ENCODE results near the gene HHIPL1.

The HHIPL1 gene

GRCh38 chr14:99716091-99716849, 71.3 kb downstream of the HHIPL1 start:
- DNase-seq (ENCODE audit: low read depth in 2 of 2), result no peak

DNA sequence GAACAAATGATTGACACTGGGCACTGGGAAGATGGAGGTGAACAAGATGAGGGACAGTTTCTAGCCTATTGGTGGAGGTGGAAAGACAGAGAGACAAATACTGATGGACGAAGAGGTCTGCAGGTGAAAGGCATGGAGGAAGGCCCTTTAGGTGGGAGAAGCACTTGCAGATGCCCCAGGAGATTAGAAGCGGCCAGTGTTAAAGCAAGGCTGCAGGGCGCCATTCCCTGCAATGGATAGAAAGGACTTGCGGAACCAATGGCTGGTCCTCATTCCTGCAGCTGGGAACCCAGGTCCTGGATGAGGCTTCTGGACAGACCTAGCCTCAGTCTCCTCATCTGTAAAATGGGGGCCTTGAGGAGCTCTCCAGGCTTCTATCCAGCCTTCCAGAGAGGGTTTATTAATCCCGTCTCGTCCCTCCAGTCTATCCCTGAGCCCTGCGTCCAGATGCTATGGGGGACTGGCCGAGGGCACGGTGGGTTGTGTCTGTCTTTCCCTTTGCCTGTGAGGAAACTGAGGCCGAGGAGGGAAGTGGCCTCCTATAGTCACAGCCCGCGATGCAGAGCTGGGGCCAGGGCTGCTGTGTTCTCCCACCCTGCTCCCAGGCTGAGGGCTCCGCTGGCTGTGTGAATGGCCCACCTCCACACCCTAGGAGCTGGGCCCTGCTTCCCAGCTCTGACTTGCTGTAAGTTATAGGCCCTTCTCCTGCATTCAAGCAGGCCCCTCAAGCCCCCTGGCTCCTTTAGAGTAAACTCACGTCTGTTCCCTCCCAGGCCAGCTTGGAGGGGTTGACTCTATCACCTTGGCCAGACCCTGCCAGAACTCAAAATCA, 72.1 kb downstream of the HHIPL1 start:
- DNase-seq (ENCODE audit: low read depth in 2 of 2), result no peak

GRCh38 chr14:99717682-99718013, 72.7 kb downstream of the HHIPL1 start:
- no peak for DNase-seq (ENCODE audit: low read depth in 2 of 2)

DNA sequence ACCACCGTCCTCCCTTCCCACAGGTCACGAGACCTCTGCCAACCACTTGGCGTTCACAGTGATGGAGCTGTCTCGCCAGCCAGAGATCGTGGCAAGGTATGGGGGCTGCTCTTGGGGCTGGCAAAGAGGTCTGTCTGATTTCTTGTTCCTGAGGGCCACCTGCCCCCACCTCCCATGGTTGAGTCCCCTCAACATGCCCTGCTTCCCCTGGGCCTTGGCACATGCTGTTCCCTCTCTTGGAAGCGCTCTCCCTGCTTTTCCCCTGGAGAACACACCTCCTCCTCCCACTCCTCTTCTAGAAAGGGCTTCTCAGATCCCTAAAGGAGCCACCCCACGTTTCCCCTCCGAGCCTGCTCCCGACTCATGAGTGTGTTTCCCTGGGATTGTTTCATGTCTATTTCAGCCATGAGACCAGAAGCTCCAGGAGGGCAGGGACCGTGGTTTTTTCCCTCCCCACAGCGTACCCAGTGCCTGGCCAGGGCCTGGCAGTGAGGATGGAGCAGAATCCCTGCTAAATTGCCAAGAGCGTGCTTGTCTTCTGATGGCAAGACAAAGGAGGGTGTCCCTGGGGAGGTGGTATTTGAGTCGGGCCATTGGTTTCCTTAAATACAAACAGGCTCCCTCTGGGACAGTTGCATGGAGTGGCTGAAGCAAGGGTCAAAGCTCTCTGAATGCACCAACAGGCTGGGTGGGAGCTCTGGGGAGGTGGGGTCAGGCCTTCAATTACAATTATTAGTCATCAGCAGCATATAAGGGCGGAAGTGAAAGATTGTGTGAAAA, 73.3 kb downstream of the HHIPL1 start:
- no peak for DNase-seq (ENCODE audit: low read depth in 2 of 2)

GRCh38 chr14:99718811-99719192, 73.9 kb downstream of the HHIPL1 start:
- no peak for DNase-seq (ENCODE audit: low read depth in 2 of 2)

- DNase-seq (ENCODE audit: low read depth in 2 of 2), result no peak
These were observed 76.2 kb downstream of the HHIPL1 start for GRCh38 chr14:99720941-99721791.

DNA sequence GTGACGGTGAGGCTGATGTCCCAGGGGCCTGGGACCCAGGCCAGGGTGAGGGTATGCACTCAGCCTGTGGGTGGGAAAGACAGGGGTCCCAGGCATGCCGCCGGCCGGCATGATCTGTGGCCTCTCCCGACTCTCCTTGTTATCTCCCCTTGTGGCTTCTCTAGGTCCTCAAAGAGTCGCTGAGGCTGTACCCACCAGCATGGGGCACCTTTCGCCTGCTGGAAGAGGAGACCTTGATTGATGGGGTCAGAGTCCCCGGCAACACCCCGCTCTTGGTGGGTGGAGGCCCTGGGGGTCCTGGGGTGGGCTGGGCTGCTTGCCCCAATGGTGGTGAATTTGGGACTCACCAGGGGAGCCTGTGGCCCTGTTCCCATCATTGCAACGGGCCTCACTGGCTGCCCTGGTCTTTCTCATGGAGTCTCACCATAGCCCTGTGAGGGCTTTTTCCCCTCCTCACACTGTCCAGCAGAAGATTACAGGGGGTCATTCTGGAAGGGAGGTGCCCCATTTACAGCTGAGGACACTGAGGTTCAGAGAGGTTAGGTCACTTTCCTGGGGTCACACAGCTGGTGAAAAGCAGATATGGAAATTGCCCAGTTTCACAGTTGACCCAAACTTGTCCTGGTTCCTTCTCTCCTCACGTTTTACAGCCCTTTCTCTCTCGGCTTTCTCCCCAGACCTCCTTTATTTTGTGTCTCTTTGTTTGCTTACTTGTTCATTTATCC, 77.0 kb downstream of the HHIPL1 start:
- no peak for DNase-seq (ENCODE audit: low read depth in 2 of 2)

- DNase-seq (ENCODE audit: low read depth in 2 of 2), result no peak
These were observed 77.8 kb downstream of the HHIPL1 start for GRCh38 chr14:99722741-99723140.

DNA sequence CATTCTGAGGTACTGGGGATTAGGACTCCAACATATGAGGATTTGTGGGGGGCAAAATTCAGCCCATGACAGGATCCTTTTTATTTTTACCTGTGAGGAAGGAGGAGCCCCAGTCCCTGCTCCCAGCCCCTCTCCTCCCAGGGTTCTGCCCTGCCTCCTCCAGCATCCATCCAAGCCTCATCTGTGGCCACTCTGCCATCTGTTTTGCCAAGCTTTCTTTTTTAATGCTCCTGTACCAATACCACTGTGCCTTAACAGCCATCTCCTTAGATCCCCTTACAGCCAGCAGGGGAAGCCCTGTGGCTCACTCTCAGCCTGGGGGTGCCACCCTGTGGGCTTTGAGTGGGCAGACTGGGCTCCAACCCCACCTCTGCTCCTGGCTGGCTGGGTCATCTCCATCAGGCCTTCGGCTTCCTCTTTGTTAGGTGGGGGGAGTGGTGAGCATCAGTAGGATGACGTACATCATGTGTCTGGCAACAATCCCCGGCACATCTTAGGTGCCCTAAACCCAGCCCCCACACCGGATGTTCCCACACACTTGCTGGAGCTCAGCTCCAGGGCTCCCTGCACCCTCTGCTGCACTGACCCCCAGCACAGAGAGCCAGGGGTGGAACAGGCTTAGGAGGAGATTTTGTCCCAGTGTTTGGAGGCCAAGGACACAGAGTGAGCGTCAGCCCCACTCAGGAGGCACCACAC, 79.4 kb downstream of the HHIPL1 start:
- no peak for DNase-seq (ENCODE audit: low read depth in 2 of 2)

GRCh38 chr14:99724939-99725773, 80.2 kb downstream of the HHIPL1 start:
- no peak for DNase-seq (ENCODE audit: low read depth in 2 of 2)

- no peak for DNase-seq (ENCODE audit: low read depth in 2 of 2)
These were observed 81.0 kb downstream of the HHIPL1 start for GRCh38 chr14:99725774-99726537.

- DNase-seq (ENCODE audit: low read depth in 2 of 2), result no peak
These were observed 81.7 kb downstream of the HHIPL1 start for GRCh38 chr14:99726538-99727095.

DNA sequence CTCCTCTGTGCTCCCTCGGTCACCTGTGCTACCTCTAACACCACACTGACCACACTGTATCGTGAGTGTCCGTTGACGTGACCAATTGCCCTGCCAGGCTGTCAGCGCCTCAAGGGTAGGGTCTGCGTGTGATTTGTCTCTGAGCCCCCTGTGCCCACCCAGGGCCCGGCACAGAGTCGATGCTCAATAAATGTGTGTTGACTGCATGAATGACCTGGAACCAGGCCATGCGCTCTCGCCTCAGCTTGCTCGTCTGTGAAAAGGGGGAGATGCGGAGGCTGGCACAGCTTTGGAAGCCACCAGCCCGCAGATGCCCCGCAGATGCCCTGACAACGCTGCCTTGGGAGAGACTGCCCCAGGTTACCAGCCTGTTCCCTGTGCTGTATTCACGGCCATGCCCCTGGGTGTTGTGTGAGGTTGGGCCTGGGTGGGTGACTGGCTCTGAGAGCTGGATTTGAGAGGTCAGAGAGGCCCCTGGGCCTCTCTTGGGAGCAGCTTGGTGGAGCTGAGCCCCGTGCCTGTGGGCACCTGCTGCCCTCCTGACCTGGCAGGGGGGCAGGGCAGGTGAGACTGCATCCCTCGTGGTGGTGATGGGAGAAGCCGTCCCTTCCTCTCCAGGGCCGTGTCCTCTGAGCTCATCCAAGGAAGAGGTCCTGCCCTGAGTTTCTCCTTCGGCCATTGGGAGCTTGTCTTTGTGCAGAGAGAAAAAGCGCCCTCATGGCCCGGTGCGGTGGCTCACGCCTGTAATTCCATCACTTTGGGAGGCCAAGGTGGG, 82.4 kb downstream of the HHIPL1 start:
- no peak for DNase-seq (ENCODE audit: low read depth in 2 of 2)

GRCh38 chr14:99728231-99728920, 83.4 kb downstream of the HHIPL1 start:
- no peak for DNase-seq (ENCODE audit: low read depth in 2 of 2)

DNA sequence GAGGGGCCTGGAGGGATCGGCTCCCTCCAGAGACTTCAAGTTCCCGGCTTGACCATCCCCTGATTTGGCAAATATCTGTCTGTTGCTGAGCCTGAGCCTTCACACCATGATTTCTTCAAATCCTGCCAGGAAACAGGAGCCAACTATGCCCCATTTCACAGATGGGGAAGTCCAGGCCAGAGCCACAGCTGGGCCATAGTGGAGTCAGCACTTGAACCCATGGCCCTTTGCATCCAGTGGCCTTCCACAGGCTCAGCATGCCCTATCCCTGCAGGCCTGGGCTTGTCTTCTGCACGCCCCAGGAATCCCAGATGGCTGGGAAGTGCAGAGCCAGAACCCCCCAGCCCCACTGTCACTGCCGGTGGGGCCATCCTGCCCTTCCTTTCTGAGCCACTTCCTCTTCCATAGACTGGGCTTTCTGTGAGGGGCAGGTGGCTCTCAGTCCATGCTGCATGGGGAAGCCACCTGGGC, 84.1 kb downstream of the HHIPL1 start:
- DNase-seq (ENCODE audit: low read depth in 2 of 2), result no peak

Data from stimulated activated CD4-positive, alpha-beta T cell treated with anti-CD3 and anti-CD28 coated beads, Interleukin-1b, Interleukin-23, amount 100 ng/mL, for 1 hour (primary cell).